Stimulated activated CD8-positive, alpha-beta memory T cell treated with anti-CD3 and anti-CD28 coated beads, Interleukin-2, amount 100 ng/mL, for 1 hour (primary cell): ENCODE results near the gene MYMK.
"Not testable (repeated sequence)": the region's sequence is repeated elsewhere in the genome, so short reads cannot be mapped to it uniquely, and the experiment has no call there.

Experiments
- DNase-seq, 2 donors: peaks; one replicate each; pipeline ENCODE4 v3.0.0-alpha.2; 2020; ENCODE audit warnings: low read depth in 2 of 2

Gene MYMK

GRCh38 chr9:133524679-133525228 is at the start of gene MYMK:
Gene MYMK (minus strand): TSS chr9:133524959. CDS start chr9:133524844, 115 bp downstream.
- DNase-seq, result no peak

- DNase-seq, result no peak
Measured at GRCh38 chr9:133573791-133574515, 49.2 kb upstream of the MYMK start.

DNA sequence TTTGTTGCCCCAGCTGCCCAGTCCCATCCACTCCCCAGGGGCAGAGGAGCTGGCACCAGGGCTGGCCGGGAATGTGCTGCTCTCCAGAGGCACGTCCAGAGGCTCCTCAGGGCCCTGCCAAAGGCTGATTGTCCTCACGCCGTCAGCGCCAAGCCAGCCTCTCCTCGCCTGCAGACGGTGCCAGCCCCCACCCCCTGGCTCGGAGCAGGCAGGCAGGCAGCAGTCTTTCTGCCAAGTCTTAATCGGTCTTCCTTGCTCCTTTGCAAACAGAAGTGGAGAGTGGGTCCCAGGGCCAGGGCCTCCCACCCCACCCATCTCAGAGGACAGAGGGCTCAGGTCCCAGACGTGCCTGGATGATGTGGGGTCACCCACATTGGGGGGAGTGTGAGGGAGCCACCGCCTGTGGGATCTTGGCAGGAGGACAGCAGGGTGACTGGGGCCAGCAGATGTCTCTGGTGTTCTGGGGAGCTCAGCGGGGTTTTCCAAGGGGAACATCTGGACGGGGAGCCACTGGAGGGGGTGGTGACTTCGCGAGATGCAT is 48.1 kb upstream of the MYMK start:
- no peak for DNase-seq

DNA sequence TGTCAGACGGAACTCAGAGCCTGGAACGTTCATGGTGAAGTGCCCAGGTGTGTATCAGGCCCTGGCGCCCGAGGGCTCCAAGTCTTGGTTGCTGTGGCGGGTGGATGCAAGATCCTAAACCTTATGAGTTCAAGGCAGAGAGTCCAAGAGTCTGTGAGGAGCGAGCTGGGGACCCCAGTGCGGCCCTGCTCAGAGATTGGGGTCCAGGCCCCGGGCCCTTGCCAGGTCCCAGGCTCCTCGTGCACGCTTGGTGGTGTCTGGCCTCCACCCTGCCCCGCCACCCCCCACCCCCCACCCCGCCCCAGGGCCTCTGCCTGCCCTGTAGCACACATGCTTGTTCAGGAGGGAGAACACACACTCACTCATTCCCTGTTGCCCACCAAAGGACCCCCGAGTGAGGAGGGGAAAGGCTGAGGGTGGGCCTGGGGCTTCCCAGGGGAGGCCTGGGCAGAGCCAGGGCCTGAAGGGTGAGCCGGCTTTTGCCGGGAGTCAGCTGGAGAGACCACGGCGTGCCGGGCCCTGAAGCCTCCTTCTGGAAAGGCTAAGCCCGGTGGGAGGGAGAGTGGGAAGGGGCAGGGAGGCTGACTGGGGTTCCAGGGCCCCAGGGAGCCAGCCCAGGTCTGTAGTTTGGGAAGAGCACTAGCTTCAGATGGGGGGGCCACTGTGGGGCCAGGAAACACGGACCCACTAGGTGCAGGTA is 47.3 kb upstream of the MYMK start:
- DNase-seq, result no peak

- DNase-seq, result no peak
Measured at GRCh38 chr9:133571391-133571890, 46.7 kb upstream of the MYMK start.

GRCh38 chr9:133570691-133571080 is 45.9 kb upstream of the MYMK start:
- DNase-seq, result no peak

GRCh38 chr9:133569891-133570690 is 45.3 kb upstream of the MYMK start:
- DNase-seq, result no peak

- no peak for DNase-seq
Measured at GRCh38 chr9:133569121-133569785, 44.5 kb upstream of the MYMK start.

- no peak for DNase-seq
Measured at GRCh38 chr9:133568186-133568585, 43.4 kb upstream of the MYMK start.

- DNase-seq, result no peak
Measured at GRCh38 chr9:133566817-133567216, 42.1 kb upstream of the MYMK start.

DNA sequence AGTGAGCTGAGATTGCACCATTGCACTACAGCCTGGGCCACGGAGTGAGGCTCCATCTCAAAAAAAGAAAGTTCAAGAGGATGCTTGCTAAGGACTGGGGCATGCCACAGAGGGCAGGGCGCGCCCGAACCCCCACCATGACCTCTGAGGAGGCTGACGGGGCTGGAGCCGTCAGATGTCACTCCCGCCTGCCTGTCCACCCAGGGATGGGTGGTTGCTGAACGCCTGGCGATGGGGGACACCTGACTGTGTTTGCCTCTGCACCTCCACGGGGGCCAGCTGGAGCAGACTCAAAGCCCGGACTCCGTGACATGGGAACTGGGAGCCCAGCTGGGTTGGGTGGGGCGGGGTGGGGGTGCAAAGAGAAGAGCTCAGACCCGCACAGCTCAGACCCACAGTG is 41.6 kb upstream of the MYMK start:
- DNase-seq, result no peak

- no peak for DNase-seq
Measured at GRCh38 chr9:133564451-133565116, 39.8 kb upstream of the MYMK start.

GRCh38 chr9:133563814-133564213 is 39.1 kb upstream of the MYMK start:
- not testable (repeated sequence) for DNase-seq

DNA sequence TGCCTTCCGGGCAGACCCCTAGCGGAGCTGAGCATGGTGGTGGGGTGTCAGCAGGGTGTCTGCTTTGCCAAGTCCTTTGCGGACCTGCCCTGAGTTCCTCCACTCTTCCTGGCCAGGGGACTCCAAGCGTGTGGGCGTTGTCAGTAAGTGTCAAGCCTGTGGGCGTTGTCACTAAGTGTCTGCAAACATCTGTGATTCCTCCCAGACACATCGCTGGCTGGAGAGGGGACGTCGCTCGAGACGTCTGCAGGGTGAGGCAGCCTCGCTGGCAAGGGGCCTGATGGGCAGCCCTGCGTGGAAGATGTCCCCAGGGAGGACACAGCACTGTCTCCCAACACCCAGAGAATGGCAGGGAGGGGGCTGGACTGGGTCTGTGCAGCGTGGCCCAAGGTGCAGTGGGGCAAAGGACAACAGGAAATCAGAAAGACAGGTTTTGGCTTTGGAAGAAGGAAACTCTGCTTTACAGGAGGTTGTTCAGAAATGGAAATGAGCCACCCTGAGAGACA is 38.6 kb upstream of the MYMK start:
- no peak for DNase-seq

DNA sequence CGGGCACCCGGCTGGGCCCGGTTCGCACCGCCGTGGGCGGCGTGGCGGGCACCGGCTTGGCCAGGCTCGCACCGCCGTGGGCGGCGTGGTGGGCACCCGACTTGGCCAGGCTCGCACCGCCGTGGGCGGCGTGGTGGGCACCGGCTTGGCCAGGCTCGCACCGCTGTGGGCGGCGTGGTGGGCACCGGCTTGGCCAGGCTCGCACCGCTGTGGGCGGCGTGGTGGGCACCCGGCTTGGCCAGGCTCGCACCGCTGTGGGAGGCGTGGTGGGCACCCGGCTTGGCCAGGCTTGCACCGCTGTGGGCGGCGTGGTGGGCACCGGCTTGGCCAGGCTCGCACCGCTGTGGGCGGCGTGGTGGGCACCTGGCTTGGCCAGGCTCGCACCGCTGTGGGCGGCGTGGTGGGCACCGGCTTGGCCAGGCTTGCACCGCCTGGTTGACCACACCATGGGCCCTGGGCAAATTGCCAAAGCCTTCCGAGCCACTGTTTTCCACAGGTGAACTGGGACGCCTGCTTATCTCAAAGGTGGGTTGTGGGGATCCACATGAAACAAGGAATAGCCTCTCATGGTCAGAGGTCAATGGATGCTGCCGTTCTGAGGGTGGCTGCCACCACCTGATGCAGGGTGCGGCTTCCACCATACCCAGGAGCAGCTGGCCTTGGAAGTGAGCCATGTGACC is 38.0 kb upstream of the MYMK start:
- DNase-seq, result no peak

GRCh38 chr9:133561976-133562554 is 37.3 kb upstream of the MYMK start:
- no peak for DNase-seq

DNA sequence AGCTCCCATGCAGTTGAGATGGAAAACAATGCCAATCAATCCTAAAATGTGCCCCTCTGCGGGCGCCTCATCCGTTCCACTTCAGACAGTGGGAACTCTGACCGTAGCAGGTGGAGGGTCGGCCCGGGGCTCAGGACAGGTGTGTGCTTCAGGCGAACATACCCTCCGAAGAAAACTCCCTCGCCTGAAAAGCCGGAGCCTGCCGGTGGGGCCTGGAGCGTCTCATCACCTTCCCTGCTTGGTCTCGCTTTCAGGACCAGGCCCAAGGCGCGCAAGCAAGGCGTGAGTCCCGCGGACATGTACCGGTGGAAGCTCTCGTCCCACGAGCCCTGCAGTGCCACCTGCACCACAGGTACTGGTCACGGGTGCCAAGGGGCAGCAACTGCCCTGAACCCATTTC is 36.2 kb upstream of the MYMK start:
- DNase-seq, result no peak

- no peak for DNase-seq
Measured at GRCh38 chr9:133560311-133560710, 35.6 kb upstream of the MYMK start.
